HG02973 (cell line): ENCODE measurements around the gene BRPF1.

Source experiments
- ATAC-seq: cut with Tn5 transposase; IDR thresholded peaks from one replicate; pipeline ENCODE4 v1.9.1; 2021; ENCODE audit warnings: moderate library complexity; ENCODE audit not compliant: unreplicated experiment

The BRPF1 gene

GRCh38 chr3:9700536-9700935 is 31.0 kb upstream of the BRPF1 start:
- ATAC-seq = no peak

- ATAC-seq = no peak
Measured at GRCh38 chr3:9701006-9701405, 30.5 kb upstream of the BRPF1 start.

- ATAC-seq = no peak
Measured at GRCh38 chr3:9701711-9702110, 29.8 kb upstream of the BRPF1 start.

GRCh38 chr3:9703240-9703639 is 28.3 kb upstream of the BRPF1 start:
- ATAC-seq = no peak

GRCh38 chr3:9703736-9704346 is 27.7 kb upstream of the BRPF1 start, which contains the start of gene CPNE9:
CPNE9 (plus strand) TSS chr3:9703833; CDS start chr3:9703997, 164 bp downstream.
- no peak for ATAC-seq

- ATAC-seq = no peak
Measured at GRCh38 chr3:9704347-9705322, 26.9 kb upstream of the BRPF1 start.

GRCh38 chr3:9710174-9710739 is 21.3 kb upstream of the BRPF1 start:
- ATAC-seq = no peak

- no peak for ATAC-seq
Measured at GRCh38 chr3:9712415-9712814, 19.1 kb upstream of the BRPF1 start.

GRCh38 chr3:9713142-9713541 is 18.4 kb upstream of the BRPF1 start:
- no peak for ATAC-seq

GRCh38 chr3:9715136-9715535 is 16.4 kb upstream of the BRPF1 start:
- no peak for ATAC-seq

- ATAC-seq = no peak
Measured at GRCh38 chr3:9715764-9716437, 15.6 kb upstream of the BRPF1 start.

- no peak for ATAC-seq
Measured at GRCh38 chr3:9716801-9717555, 14.6 kb upstream of the BRPF1 start.

- no peak for ATAC-seq
Measured at GRCh38 chr3:9717563-9717962, 14.0 kb upstream of the BRPF1 start.

- ATAC-seq = no peak
Measured at GRCh38 chr3:9718118-9718517, 13.4 kb upstream of the BRPF1 start.

GRCh38 chr3:9721015-9721699 is 10.4 kb upstream of the BRPF1 start:
- ATAC-seq = no peak

GRCh38 chr3:9721700-9722060 is 9.9 kb upstream of the BRPF1 start:
- ATAC-seq = no peak

GRCh38 chr3:9725775-9726515 is 5.6 kb upstream of the BRPF1 start:
- ATAC-seq = no peak

GRCh38 chr3:9727041-9727595 is 4.4 kb upstream of the BRPF1 start:
- ATAC-seq = no peak

- ATAC-seq = no peak
Measured at GRCh38 chr3:9727743-9728142, 3.8 kb upstream of the BRPF1 start.
